OCI-LY7 (cell line): ENCODE data around the gene FHIT. TPM values are rescaled to one million over a fixed set of nuclear protein-coding genes. Genes with fewer than 3 reads are reported as not detected.

ENCODE experiments used
- BruUV-seq: library from RNA; stranded (reverse); fragments of 400-500 nt; replicated peaks from 2 replicates; lab custom pipeline; 2021; lab: Mats Ljungman, UMichigan
- CTCF ChIA-PET: fragments of 300-600 bp; sonication (Branson Sonifier 250); formaldehyde crosslinking; loops from one replicate; lab custom pipeline; 2022; ENCODE audit warnings: antibody characterized with exemption; ENCODE audit not compliant: unreplicated experiment; lab: Charles Lee
- POLR2A ChIA-PET: fragments of 300-600 bp; sonication (Branson Sonifier 250); formaldehyde crosslinking; loops from one replicate; lab custom pipeline; 2022; ENCODE audit warnings: antibody characterized with exemption; lab: Charles Lee
- DNase-seq: peaks from one replicate; pipeline ENCODE4 v3.0.0-alpha.2; 2015; ENCODE audit warnings: low spot score
- H2AFZ ChIP-seq: fragments of 200-600 bp; sonication (generic), shearing (Covaris generic); 2 replicates; pipeline ENCODE4 v1.6.1; 2014; ENCODE audit warnings: mild to moderate bottlenecking, antibody characterized with exemption, low read length, moderate library complexity
- H3K27ac ChIP-seq: fragments of 200-600 bp; sonication (generic); 2 replicates; pipeline ENCODE4 v1.5.1; 2014; ENCODE audit warnings: mixed run types, low read depth, mild to moderate bottlenecking, moderate library complexity, low read length, inconsistent platforms; ENCODE audit not compliant: poor library complexity, severe bottlenecking
- H3K36me3 ChIP-seq: fragments of 200-600 bp; sonication (generic); 2 replicates; pipeline ENCODE4 v1.6.1; 2014; ENCODE audit warnings: mild to moderate bottlenecking, antibody characterized with exemption, low read length, moderate library complexity, mixed read lengths; ENCODE audit not compliant: insufficient read depth
- H3K4me1 ChIP-seq: fragments of 200-600 bp; sonication (generic); 2 replicates; pipeline ENCODE4 v1.5.1; 2014; ENCODE audit warnings: mild to moderate bottlenecking, low read length; ENCODE audit not compliant: insufficient read depth, poor library complexity, severe bottlenecking
- H3K4me2 ChIP-seq: fragments of 200-600 bp; sonication (generic); 2 replicates; pipeline ENCODE4 v1.6.1; 2014; ENCODE audit warnings: mild to moderate bottlenecking, low read length
- H3K4me3 ChIP-seq: fragments of 200-600 bp; sonication (generic); 2 replicates; pipeline ENCODE4 v1.5.1; 2014; ENCODE audit warnings: mild to moderate bottlenecking, low read depth, low read length; ENCODE audit not compliant: poor library complexity, severe bottlenecking
- H3K79me2 ChIP-seq: fragments of 200-600 bp; sonication (generic); 2 replicates; pipeline ENCODE4 v1.6.1; 2016; ENCODE audit warnings: low read depth, mild to moderate bottlenecking, low read length, moderate library complexity, mixed read lengths; ENCODE audit not compliant: insufficient read depth
- H3K9me2 ChIP-seq: fragments of 200-600 bp; sonication (generic); 2 replicates; pipeline ENCODE4 v1.6.1; 2016; ENCODE audit warnings: mild to moderate bottlenecking, low read length, mixed read lengths; ENCODE audit not compliant: insufficient read depth
- H3K9me3 ChIP-seq: fragments of 200-600 bp; sonication (generic); 2 replicates; pipeline ENCODE4 v1.6.1; 2014; ENCODE audit warnings: mild to moderate bottlenecking, mixed run types, low read length, mixed read lengths
- H4K20me1 ChIP-seq: fragments of 200-600 bp; sonication (generic); 2 replicates; pipeline ENCODE4 v1.6.1; 2014; ENCODE audit warnings: mild to moderate bottlenecking, antibody characterized with exemption, low read length, moderate library complexity, mixed read lengths; ENCODE audit not compliant: insufficient read depth
- CTCF ChIP-seq: fragments of 200-600 bp; sonication (generic); conservative IDR thresholded peaks from 2 replicates; pipeline ENCODE4 v1.5.1; 2014; ENCODE audit warnings: mild to moderate bottlenecking, antibody characterized with exemption, low read length, moderate library complexity, mixed read lengths
- EZH2phosphoT487 ChIP-seq: fragments of 200-600 bp; sonication (generic); IDR thresholded peaks from 2 replicates; pipeline ENCODE4 v1.6.1; 2018; ENCODE audit warnings: low read depth, borderline replicate concordance, mild to moderate bottlenecking, mixed run types, antibody characterized with exemption, low read length, moderate library complexity, mixed read lengths
- intact Hi-C: fragments of 100-400 bp; cut with micrococcal nuclease; formaldehyde crosslinking; loops from one replicate; pipeline ENCODE4 v1.10.0; 2022; ENCODE audit not compliant: unreplicated experiment
- total RNA-seq, 2 experiments: library from RNA; depleted of rRNA in 1 of 2; stranded (reverse); fragments of >200 nt in 1 of 2; shearing (Covaris generic) in 1 of 2; gene quantifications; 2 replicates each; pipeline ENCODE4 v1.2.3, GENCODE V29; 2014 to 2022

The FHIT gene
- total RNA-seq, 2 experiments from 2014 or later, result 5.0 to 10.9 TPM

DNA sequence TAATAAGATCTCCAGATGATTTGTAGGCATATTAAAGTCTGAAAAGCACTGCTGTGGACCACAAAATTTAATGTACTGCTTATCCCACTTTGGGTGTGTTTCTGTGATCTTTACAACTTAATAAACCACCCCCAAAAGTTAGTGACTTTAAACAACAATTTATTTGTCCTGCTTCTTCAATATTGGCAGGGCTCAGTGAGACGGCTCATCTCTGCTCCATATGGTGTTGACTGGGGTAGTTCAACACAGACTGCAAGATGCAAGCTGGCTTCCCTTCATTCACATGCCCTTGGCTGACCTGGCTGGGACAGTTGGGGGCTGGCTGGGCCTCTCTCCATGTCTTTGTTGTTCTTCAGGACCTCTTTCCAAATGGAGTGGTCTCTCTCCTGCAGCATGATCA lies 337.8 kb downstream of the FHIT start:
- no TSS peak for BruUV-seq
- Histone ChIP-seq H3K4me1 (no peaks in the 10 kb centered on the region), H3K27ac (no peak overlapping the region), H2AFZ (no peak overlapping the region), H3K4me3 (no peak overlapping the region), H3K79me2 (no peaks in the 10 kb centered on the region), H4K20me1 (no peaks in the 10 kb centered on the region), H3K9me2 (no peaks in the 10 kb centered on the region), H3K36me3 (no peaks in the 10 kb centered on the region), H3K4me2 (no peak overlapping the region), H3K9me3 (no peaks in the 10 kb centered on the region)
- intact Hi-C loops, result no loop called here
- ChIA-PET CTCF (no interaction called here), POLR2A (no interaction called here)
- no peak for DNase-seq
- TF ChIP-seq EZH2phosphoT487 (no peak), CTCF (no peak)

- H3K27ac ChIP-seq, result no peak overlapping the region
- DNase-seq, result no peak
- TF ChIP-seq EZH2phosphoT487 (no peak), CTCF (no peak)
- POLR2A ChIA-PET, result no interaction called here
- no peaks in the 10 kb centered on the region for H3K79me2 ChIP-seq
- CTCF ChIA-PET, result no interaction called here
- H2AFZ ChIP-seq, result no peak overlapping the region
- no peaks in the 10 kb centered on the region for H3K36me3 ChIP-seq
- H3K4me2 ChIP-seq, result no peak overlapping the region
- no peaks in the 10 kb centered on the region for H3K9me3 ChIP-seq
- no TSS peak for BruUV-seq
- intact Hi-C loops, result no loop called here
- H3K4me3 ChIP-seq, result no peak overlapping the region
- no peaks in the 10 kb centered on the region for H3K9me2 ChIP-seq
- no peaks in the 10 kb centered on the region for H4K20me1 ChIP-seq
- no peaks in the 10 kb centered on the region for H3K4me1 ChIP-seq
Observed at GRCh38 chr3:60912876-60913275, 338.4 kb downstream of the FHIT start.

GRCh38 chr3:60912142-60912541 lies 339.1 kb downstream of the FHIT start:
- Histone ChIP-seq H3K4me2 (no peak overlapping the region), H3K79me2 (no peaks in the 10 kb centered on the region), H3K9me2 (no peaks in the 10 kb centered on the region), H3K27ac (no peak overlapping the region), H2AFZ (no peak overlapping the region), H4K20me1 (no peaks in the 10 kb centered on the region), H3K9me3 (no peaks in the 10 kb centered on the region), H3K4me3 (no peak overlapping the region), H3K4me1 (no peaks in the 10 kb centered on the region), H3K36me3 (no peaks in the 10 kb centered on the region)
- no TSS peak for BruUV-seq
- intact Hi-C loops, result no loop called here
- POLR2A ChIA-PET, result interaction anchor here (0.7 kb wide), 1 partner anchor 149 kb away, joined by 5 read pairs; no protein-coding TSS in a partner anchor
- CTCF ChIA-PET, result no interaction called here
- no peak for DNase-seq
- TF ChIP-seq EZH2phosphoT487, result no peak
- TF ChIP-seq CTCF, result no peak
